Purkinje cell (primary cell): Measurements from ENCODE around the gene COPS2. TPM values are rescaled to one million over a fixed set of nuclear protein-coding genes. Genes with fewer than 3 reads are reported as not detected.

Experiments
- polyA plus RNA-seq: library from polyadenylated mRNA; unstranded; fragments of >200 nt; fragmentation: Nextera tagmentation; gene quantifications from 2 replicates; pipeline ENCODE4 v1.2.1, GENCODE V29; 2014

COPS2 gene
- polyA plus RNA-seq, result 105 and 140 TPM in 2 replicates

DNA sequence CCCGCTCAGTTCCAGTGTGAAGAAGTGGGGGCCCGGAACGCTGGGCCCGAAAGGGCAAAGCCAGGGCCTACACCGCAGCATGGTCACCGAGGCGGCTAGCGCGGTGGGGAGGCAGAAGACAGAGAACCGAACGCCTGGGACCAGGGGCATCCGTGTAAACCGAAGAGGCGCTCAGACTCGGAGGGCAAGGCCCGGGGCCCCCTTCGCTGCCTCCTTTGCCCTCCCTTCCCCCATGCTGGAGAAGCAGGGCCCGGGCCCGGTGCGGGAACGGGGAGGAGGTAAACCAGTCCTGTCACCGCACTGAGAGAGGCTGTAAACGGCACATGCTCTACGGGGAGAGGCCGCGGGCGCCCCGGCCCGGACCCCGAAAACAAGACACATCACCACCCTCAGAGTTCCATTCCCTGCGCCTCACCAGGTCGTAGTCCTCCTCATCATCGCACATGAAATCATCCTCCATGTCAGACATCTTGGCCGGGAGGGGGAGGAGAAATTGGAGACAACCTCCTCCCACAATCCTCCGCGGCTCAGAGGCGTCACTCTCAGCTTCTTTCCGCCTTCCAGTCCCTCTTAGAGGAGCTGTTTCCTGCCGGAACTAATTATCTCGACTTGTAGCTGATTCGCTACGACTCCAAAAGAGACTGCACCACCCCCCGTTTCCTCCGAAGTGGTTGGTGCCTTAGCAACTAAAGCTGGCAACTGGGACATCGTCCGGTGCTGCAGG is at the start of gene COPS2:
TSS of gene COPS2 (minus strand) at position 490 of the 724 bp plus-strand sequence. CDS start at position 469, 21 bp downstream.

DNA sequence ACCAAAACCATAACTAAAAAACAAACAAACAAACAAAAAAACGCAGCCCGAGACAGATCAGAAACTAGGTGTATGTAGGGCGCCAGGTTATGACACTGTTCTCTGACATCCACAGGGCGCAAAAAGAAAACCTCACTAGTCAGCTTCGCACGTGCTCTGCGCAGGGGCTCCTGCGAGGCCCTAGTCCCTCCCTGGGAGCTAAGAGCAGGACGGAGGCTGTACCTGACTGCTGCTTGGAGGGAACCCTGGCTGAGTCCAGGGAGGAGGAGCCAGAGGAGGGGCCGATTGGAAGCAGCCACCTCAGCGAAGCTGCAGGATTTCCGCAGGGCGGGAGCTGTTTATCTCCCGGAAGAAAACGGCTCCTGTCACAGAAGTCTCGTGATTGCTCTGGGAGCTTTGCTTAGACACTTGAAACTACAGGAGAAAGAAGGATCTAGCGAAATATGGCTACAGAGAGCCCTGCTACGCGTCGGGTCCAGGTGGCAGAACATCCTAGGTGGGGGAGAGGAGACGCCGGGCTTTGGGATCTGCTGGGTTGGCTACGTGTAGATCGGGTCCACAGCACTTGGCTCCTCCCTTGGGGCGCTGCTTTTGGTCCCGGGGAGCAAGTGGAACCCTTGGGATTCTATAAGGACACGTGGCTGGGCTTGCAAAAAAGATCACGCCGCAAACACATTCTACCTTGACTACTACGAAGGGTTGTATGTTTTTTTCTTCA is 14.6 kb upstream of the COPS2 start, which contains the start of gene GALK2:
TSS of gene GALK2 (plus strand) at position 368 of the 718 bp plus-strand sequence. CDS start at position 444, 76 bp downstream.

Other genes starting within 250 kb of the COPS2 start
- 0.06 and 2.9 TPM in 2 replicates for gene SHC4, start 191.7 kb downstream of the COPS2 start, polyA plus RNA-seq
- 146 and 184 TPM in 2 replicates for gene SECISBP2L, start 109.2 kb downstream of the COPS2 start, polyA plus RNA-seq
- 39.2 and 49.0 TPM in 2 replicates for gene GALK2, start 14.6 kb upstream of the COPS2 start, polyA plus RNA-seq